BLaER1 (cell line): ENCODE data around the gene TNS1.

Experiments
- H3K27ac ChIP-seq: shearing (Covaris generic); formaldehyde crosslinking; 2 replicates; pipeline ENCODE4 v1.8.1; 2022
- H3K27me3 ChIP-seq: shearing (Covaris generic); formaldehyde crosslinking; 2 replicates; pipeline ENCODE4 v1.8.1; 2022
- H3K36me3 ChIP-seq: shearing (Covaris generic); formaldehyde crosslinking; 2 replicates; pipeline ENCODE4 v1.8.1; 2022
- H3K4me1 ChIP-seq: shearing (Covaris generic); formaldehyde crosslinking; 2 replicates; pipeline ENCODE4 v1.8.1; 2022
- H3K4me2 ChIP-seq: shearing (Covaris generic); formaldehyde crosslinking; 2 replicates; pipeline ENCODE4 v1.8.1; 2022
- H3K4me3 ChIP-seq: shearing (Covaris generic); formaldehyde crosslinking; 2 replicates; pipeline ENCODE4 v1.8.1; 2022
- H3K9ac ChIP-seq: shearing (Covaris generic); formaldehyde crosslinking; 2 replicates; pipeline ENCODE4 v1.8.1; 2022
- H3K9me3 ChIP-seq: shearing (Covaris generic); formaldehyde crosslinking; 2 replicates; pipeline ENCODE4 v1.8.1; 2022
- H4K20me1 ChIP-seq: shearing (Covaris generic); formaldehyde crosslinking; 2 replicates; pipeline ENCODE4 v1.8.1; 2022
- Cebpa-rat ChIP-seq: shearing (Covaris generic); IDR thresholded peaks from 2 replicates; pipeline ENCODE4 v1.8.1; 2022

The TNS1 gene

GRCh38 chr2:217863883-217864282, 138.9 kb downstream of the TNS1 start:
- H4K20me1 ChIP-seq: peaks cover 57% of the 10 kb centered on the region
- TF ChIP-seq Cebpa-rat: no peak

GRCh38 chr2:217861334-217861877, 141.4 kb downstream of the TNS1 start:
- Histone ChIP-seq H3K27ac (no peak overlapping the region), H4K20me1 (peaks cover 56% of the 10 kb centered on the region), H3K27me3 (no peaks in the 10 kb centered on the region), H3K36me3 (peaks cover 61% of the 10 kb centered on the region), H3K9me3 (no peaks in the 10 kb centered on the region), H3K4me2 (no peak overlapping the region), H3K4me1 (peaks cover 41% of the 10 kb centered on the region), H3K9ac (no peak overlapping the region), H3K4me3 (no peak overlapping the region)
- no peak for TF ChIP-seq Cebpa-rat

More at GRCh38 chr2:217863883-217864282, 138.9 kb downstream of the TNS1 start:
- Histone ChIP-seq H3K9ac (no peak overlapping the region), H3K4me2 (no peak overlapping the region), H3K4me3 (no peak overlapping the region), H3K27me3 (no peaks in the 10 kb centered on the region), H3K4me1 (peaks cover 37% of the 10 kb centered on the region), H3K27ac (no peak overlapping the region), H3K9me3 (no peaks in the 10 kb centered on the region), H3K36me3 (peaks cover 66% of the 10 kb centered on the region)

- Histone ChIP-seq H3K27me3 (no peaks in the 10 kb centered on the region), H3K4me3 (no peak overlapping the region), H4K20me1 (peaks cover 41% of the 10 kb centered on the region), H3K27ac (no peak overlapping the region), H3K36me3 (peaks cover 70% of the 10 kb centered on the region), H3K9ac (no peak overlapping the region), H3K9me3 (no peaks in the 10 kb centered on the region), H3K4me1 (peaks cover 26% of the 10 kb centered on the region), H3K4me2 (no peak overlapping the region)
- no peak for TF ChIP-seq Cebpa-rat
Measured at GRCh38 chr2:217859926-217860325, 142.9 kb downstream of the TNS1 start.

DNA sequence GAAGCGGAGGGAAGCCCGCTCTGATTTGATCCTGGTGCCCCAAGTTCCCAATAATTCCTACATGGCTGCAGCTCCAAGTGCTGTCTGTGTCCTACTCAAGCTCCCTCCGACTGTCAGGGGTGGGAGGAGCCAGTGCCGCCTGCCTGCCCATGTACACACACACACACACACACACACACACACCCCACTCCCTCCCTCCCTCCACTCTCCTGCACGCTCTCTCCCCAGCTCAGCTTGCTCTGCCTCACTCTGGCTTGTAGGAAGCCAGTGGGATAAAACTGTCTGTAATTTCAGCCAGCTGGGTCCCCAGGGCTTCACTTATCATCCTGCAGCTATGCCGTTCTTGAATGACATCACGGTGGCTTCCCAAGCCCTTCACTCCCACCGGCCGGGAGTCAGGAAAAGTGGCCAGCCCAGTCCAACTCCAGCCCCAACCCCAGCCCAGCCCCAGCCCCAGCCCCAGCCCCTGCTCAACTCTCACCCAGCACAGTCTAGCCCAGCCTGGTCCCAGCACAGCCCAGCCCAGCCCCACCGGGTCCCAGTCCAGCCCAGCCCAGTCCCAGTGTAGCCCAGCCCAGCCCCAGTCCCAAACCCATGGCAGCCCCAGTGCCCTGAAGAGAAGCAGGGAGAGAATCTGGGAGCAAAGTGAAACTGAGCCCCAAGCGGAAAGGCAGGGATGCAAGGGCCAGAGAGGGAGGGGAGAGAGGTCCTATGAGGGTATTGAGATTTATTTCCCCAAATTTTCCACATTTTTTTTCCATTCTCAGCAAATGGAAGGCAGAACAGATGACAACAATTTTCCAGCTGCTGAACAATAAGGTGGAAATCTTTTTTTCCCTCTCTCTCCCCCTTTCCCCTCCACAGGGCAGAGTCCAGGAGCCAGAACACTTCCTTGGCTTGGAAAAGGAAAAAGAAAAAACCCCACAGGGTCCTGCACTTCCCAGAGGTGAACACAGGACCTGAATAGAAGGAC, 144.0 kb downstream of the TNS1 start:
- no peaks in the 10 kb centered on the region for H3K9me3 ChIP-seq
- peak overlapping the region; percentile 3; the same call in 1 of the 2 replicates for H3K4me2 ChIP-seq
- no peak overlapping the region for H3K27ac ChIP-seq
- H3K36me3 ChIP-seq: peaks cover 75% of the 10 kb centered on the region
- H3K9ac ChIP-seq: no peak overlapping the region
- peaks cover 30% of the 10 kb centered on the region; the same call in 1 of the 2 replicates for H4K20me1 ChIP-seq
- H3K4me1 ChIP-seq: peaks cover 20% of the 10 kb centered on the region
- H3K4me3 ChIP-seq: no peak overlapping the region
- no peak for TF ChIP-seq Cebpa-rat
- no peaks in the 10 kb centered on the region for H3K27me3 ChIP-seq

GRCh38 chr2:217857624-217858506, 144.9 kb downstream of the TNS1 start:
- H4K20me1 ChIP-seq: peaks cover 33% of the 10 kb centered on the region; the same call in 1 of the 2 replicates
- TF ChIP-seq Cebpa-rat: no peak
- no peaks in the 10 kb centered on the region for H3K9me3 ChIP-seq
- no peak overlapping the region for H3K4me3 ChIP-seq
- no peaks in the 10 kb centered on the region for H3K27me3 ChIP-seq
- 0 out of 2 replicates have a peak overlapping the region, but pooled peaks have one; percentile 15 for H3K9ac ChIP-seq
- no peak overlapping the region for H3K27ac ChIP-seq
- H3K4me1 ChIP-seq: peaks cover 20% of the 10 kb centered on the region
- peaks cover 75% of the 10 kb centered on the region for H3K36me3 ChIP-seq
- H3K4me2 ChIP-seq: peak overlapping the region; percentile 3; the same call in 1 of the 2 replicates

GRCh38 chr2:217856871-217857270, 145.9 kb downstream of the TNS1 start:
- Histone ChIP-seq H3K4me3 (no peak overlapping the region), H3K9ac (no peak overlapping the region), H3K4me2 (no peak overlapping the region), H3K27me3 (no peaks in the 10 kb centered on the region), H3K36me3 (peaks cover 69% of the 10 kb centered on the region), H3K9me3 (no peaks in the 10 kb centered on the region), H3K4me1 (peaks cover 26% of the 10 kb centered on the region), H4K20me1 (peaks cover 39% of the 10 kb centered on the region; the same call in 1 of the 2 replicates), H3K27ac (no peak overlapping the region)
- TF ChIP-seq Cebpa-rat: no peak

GRCh38 chr2:217856159-217856558, 146.6 kb downstream of the TNS1 start:
- H3K27ac ChIP-seq: no peak overlapping the region
- H3K4me1 ChIP-seq: peaks cover 33% of the 10 kb centered on the region
- no peak overlapping the region for H3K4me3 ChIP-seq
- no peaks in the 10 kb centered on the region for H3K27me3 ChIP-seq
- peaks cover 44% of the 10 kb centered on the region; the same call in 1 of the 2 replicates for H4K20me1 ChIP-seq
- H3K36me3 ChIP-seq: peaks cover 67% of the 10 kb centered on the region
- no peak for TF ChIP-seq Cebpa-rat
- no peaks in the 10 kb centered on the region for H3K9me3 ChIP-seq
- no peak overlapping the region for H3K9ac ChIP-seq
- H3K4me2 ChIP-seq: no peak overlapping the region

- H3K9ac ChIP-seq: no peak overlapping the region
- H4K20me1 ChIP-seq: peaks cover 44% of the 10 kb centered on the region; the same call in 1 of the 2 replicates
- no peak for TF ChIP-seq Cebpa-rat
Measured at GRCh38 chr2:217854684-217855420, 147.9 kb downstream of the TNS1 start.

GRCh38 chr2:217853961-217854360, 148.8 kb downstream of the TNS1 start:
- Histone ChIP-seq H3K27me3 (no peaks in the 10 kb centered on the region), H3K4me2 (no peak overlapping the region), H3K4me1 (peaks cover 32% of the 10 kb centered on the region), H3K27ac (no peak overlapping the region), H3K9ac (no peak overlapping the region), H3K9me3 (no peaks in the 10 kb centered on the region), H3K4me3 (no peak overlapping the region), H4K20me1 (peaks cover 35% of the 10 kb centered on the region; the same call in 1 of the 2 replicates), H3K36me3 (peaks cover 71% of the 10 kb centered on the region)
- no peak for TF ChIP-seq Cebpa-rat

More at GRCh38 chr2:217854684-217855420, 147.9 kb downstream of the TNS1 start:
- Histone ChIP-seq H3K4me1 (peaks cover 40% of the 10 kb centered on the region), H3K36me3 (peaks cover 70% of the 10 kb centered on the region), H3K4me2 (no peak overlapping the region), H3K27ac (no peak overlapping the region), H3K9me3 (no peaks in the 10 kb centered on the region), H3K27me3 (no peaks in the 10 kb centered on the region), H3K4me3 (no peak overlapping the region)
